Adrenal gland (tissue), 12 donors: ENCODE results near the gene MGRN1. TPM values are rescaled to one million over a fixed set of nuclear protein-coding genes. Genes with fewer than 3 reads are reported as not detected.

Experiments
- DNase-seq, 7 donors: peaks; one replicate each; pipeline ENCODE4 v3.0.0-alpha.2; 2019 to 2020
- H3K27ac ChIP-seq, 5 donors: fragments of 200-600 bp; sonication (generic) in 4 of 5; 1 replicate in 3 of 5; 2 replicates in 2 of 5; pipeline versions ENCODE4 v1.5.1 to v1.8.0; 2016 to 2020; ENCODE audit warnings: mild to moderate bottlenecking in 1 of 5
- H3K27me3 ChIP-seq: fragments of 200-600 bp; 2 replicates; pipeline ENCODE4 v1.8.0; 2021
- H3K36me3 ChIP-seq, 2 donors: fragments of 200-600 bp; replicated peaks in 1 of 2; 1 replicate in 1 of 2; 2 replicates in 1 of 2; pipeline versions ENCODE4 v1.5.1 to v1.8.0; 2018 to 2022
- H3K4me1 ChIP-seq, 2 donors: fragments of 200-600 bp; replicated peaks in 1 of 2; 1 replicate in 1 of 2; 2 replicates in 1 of 2; pipeline versions ENCODE4 v1.5.1 to v1.8.0; 2018 to 2021
- H3K4me3 ChIP-seq, 4 donors: fragments of 200-600 bp; sonication (generic) in 3 of 4; one replicate each; pipeline ENCODE4 v1.5.1; 2016 to 2018
- H3K9me3 ChIP-seq, 3 donors: fragments of 200-600 bp; sonication (generic) in 1 of 3; replicated peaks in 1 of 3; 1 replicate in 2 of 3; 2 replicates in 1 of 3; pipeline versions ENCODE4 v1.5.1 to v1.8.0; 2016 to 2021
- POLR2A ChIP-seq, 2 donors: fragments of 450-650 bp; IDR thresholded peaks; one replicate each; pipeline ENCODE4 v1.6.1; 2017; ENCODE audit warnings: antibody characterized with exemption in 2 of 2, mild to moderate bottlenecking in 2 of 2, moderate library complexity in 1 of 2
- WGBS, 4 donors: extraction: QIAGEN DNeasy Blood & Tissue Kit in 2 of 4; methylation state at CpG; one replicate each; pipeline versions ENCODE4 v1.1.5 to v1.1.7; 2013 to 2017; 5-methylcytosine and 5-hydroxymethylcytosine counted together
- intact Hi-C, 2 donors: fragments of 100-400 bp; cut with DNase I; formaldehyde crosslinking; loops; one replicate each; pipeline versions ENCODE4 v1.14.1 to v1.15.0; 2022 to 2023
- polyA plus RNA-seq, 3 donors: library from polyadenylated mRNA; stranded (reverse); fragments of 200-250 nt in 2 of 3; fragments of 350-450 nt in 1 of 3; fragmentation: Illumina TruSeq in 1 of 3; extraction: RNeasy Lipid Tissue Mini Kit (QIAGEN cat#74804) in 1 of 3; gene quantifications; one replicate each; pipeline ENCODE4 v1.2.3, GENCODE V29; 2013 to 2014
- total RNA-seq, 9 donors: library from RNA; depleted of rRNA in 4 of 9; stranded (reverse); fragments of >200 nt in 4 of 9; fragments of 120-200 nt in 1 of 9; fragmentation: NEBNext Ultra II Directional in 1 of 9; extraction: Animal tissue kit (Norgen Biotek cat#: 25700) in 1 of 9; gene quantifications; one replicate each; pipeline versions ENCODE4 v1.1.0 to v1.2.4, GENCODE V29; 2013 to 2023
- TF ChIP-seq, protein P1 (sequence below), 6 experiments: fragments of 450-650 bp in 4 of 6; fragments of 200-600 bp in 2 of 6; sonication (generic) in 1 of 6; IDR thresholded peaks; 1 replicate in 5 of 6; 2 replicates in 1 of 6; pipeline versions ENCODE4 v1.5.1 to v1.8.0; 2016 to 2021; ENCODE audit warnings: antibody characterized with exemption in 6 of 6, mild to moderate bottlenecking in 2 of 6, moderate library complexity in 1 of 6
- donor health status: healthy with polysubstance abuse.
- donor health status: Bipolar disorder and iron deficiency.
- donor health status: DM: yes; HTN: yes; CAD: no.
- donor health status: DM: no; HTN: no; CAD: no.
- donor health status: DM: no; HTN: no; CAD: no.
- donor health status: DM: yes; HTN: yes; CAD: no.

Gene MGRN1
- total and polyA plus RNA-seq, 12 donors: 17.5 to 94.1 (median 58.4) TPM

- Histone ChIP-seq H3K9me3 (no peaks in the 10 kb centered on the region), H3K4me3 (no peak overlapping the region)
- 63 to 91% (median 75%) methylated on average over 10 to 13 of the region's 13 CpGs for WGBS, 4 donors
Observed at GRCh38 chr16:4603624-4604170, 20.9 kb upstream of the MGRN1 start.

DNA sequence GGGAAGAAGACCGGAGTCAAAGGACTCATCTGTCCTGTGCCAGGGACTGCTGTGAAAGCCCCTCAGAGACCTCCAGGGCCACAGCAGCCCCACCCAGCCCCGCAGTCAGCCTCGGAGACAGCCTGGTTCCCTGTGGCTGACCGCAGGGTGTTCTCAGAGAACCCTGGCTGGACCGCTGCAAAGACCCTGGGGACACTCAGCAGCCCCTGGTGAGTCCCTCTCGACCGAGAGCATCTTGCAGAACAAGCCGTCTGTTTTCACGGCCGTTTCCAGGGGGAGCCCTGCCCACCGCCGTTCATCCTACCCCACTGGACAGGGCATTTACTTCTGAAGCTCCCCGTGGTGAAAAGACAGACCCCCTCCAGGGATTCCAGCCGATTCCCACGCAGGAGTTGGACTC lies 20.2 kb upstream of the MGRN1 start:
- peaks cover 0 to 17% of the 10 kb centered on the region in 2 donors for H3K36me3 ChIP-seq
- no peak for DNase-seq
- H3K9me3 ChIP-seq: no peaks in the 10 kb centered on the region
- intact Hi-C loops: no loop called here
- H3K27me3 ChIP-seq: no peaks in the 10 kb centered on the region
- H3K4me1 ChIP-seq: peaks cover 0 to 11% of the 10 kb centered on the region in 2 donors
- WGBS, 4 donors: 61 to 84% (median 74%) methylated on average over 4 to 15 of the region's 15 CpGs
- no peak overlapping the region for H3K27ac ChIP-seq
- TF ChIP-seq POLR2A (IDR thresholded peaks at IDR 0.05): no peak
- TF ChIP-seq, protein P1, sequence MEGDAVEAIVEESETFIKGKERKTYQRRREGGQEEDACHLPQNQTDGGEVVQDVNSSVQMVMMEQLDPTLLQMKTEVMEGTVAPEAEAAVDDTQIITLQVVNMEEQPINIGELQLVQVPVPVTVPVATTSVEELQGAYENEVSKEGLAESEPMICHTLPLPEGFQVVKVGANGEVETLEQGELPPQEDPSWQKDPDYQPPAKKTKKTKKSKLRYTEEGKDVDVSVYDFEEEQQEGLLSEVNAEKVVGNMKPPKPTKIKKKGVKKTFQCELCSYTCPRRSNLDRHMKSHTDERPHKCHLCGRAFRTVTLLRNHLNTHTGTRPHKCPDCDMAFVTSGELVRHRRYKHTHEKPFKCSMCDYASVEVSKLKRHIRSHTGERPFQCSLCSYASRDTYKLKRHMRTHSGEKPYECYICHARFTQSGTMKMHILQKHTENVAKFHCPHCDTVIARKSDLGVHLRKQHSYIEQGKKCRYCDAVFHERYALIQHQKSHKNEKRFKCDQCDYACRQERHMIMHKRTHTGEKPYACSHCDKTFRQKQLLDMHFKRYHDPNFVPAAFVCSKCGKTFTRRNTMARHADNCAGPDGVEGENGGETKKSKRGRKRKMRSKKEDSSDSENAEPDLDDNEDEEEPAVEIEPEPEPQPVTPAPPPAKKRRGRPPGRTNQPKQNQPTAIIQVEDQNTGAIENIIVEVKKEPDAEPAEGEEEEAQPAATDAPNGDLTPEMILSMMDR (IDR thresholded peaks at IDR 0.05): no peak
- H3K4me3 ChIP-seq: no peak overlapping the region

More at GRCh38 chr16:4603624-4604170, 20.9 kb upstream of the MGRN1 start:
- DNase-seq: no peak
- no peak overlapping the region for H3K27ac ChIP-seq
- H3K36me3 ChIP-seq: peaks cover 0 to 11% of the 10 kb centered on the region in 2 donors
- no peak for TF ChIP-seq POLR2A (IDR thresholded peaks at IDR 0.05)
- TF ChIP-seq, protein P1 (IDR thresholded peaks at IDR 0.05): no peak
- intact Hi-C loops: no loop called here
- peaks cover 0 to 11% of the 10 kb centered on the region in 2 donors for H3K4me1 ChIP-seq
- H3K27me3 ChIP-seq: no peaks in the 10 kb centered on the region

GRCh38 chr16:4606354-4606753 lies 18.3 kb upstream of the MGRN1 start:
- Histone ChIP-seq H3K4me3 (no peak overlapping the region), H3K27me3 (no peaks in the 10 kb centered on the region), H3K4me1 (peaks cover 0 to 6% of the 10 kb centered on the region in 2 donors), H3K36me3 (peaks cover 0 to 17% of the 10 kb centered on the region in 2 donors), H3K27ac (no peak overlapping the region), H3K9me3 (no peaks in the 10 kb centered on the region)
- intact Hi-C loops: no loop called here
- TF ChIP-seq, protein P1 (IDR thresholded peaks at IDR 0.05): no peak
- TF ChIP-seq POLR2A (IDR thresholded peaks at IDR 0.05): no peak
- peak in 2 of 7 donors; percentile 29 to 52 for DNase-seq
- 48 to 60% (median 53%) methylated on average over 9 of the region's 9 CpGs for WGBS, 4 donors

DNA sequence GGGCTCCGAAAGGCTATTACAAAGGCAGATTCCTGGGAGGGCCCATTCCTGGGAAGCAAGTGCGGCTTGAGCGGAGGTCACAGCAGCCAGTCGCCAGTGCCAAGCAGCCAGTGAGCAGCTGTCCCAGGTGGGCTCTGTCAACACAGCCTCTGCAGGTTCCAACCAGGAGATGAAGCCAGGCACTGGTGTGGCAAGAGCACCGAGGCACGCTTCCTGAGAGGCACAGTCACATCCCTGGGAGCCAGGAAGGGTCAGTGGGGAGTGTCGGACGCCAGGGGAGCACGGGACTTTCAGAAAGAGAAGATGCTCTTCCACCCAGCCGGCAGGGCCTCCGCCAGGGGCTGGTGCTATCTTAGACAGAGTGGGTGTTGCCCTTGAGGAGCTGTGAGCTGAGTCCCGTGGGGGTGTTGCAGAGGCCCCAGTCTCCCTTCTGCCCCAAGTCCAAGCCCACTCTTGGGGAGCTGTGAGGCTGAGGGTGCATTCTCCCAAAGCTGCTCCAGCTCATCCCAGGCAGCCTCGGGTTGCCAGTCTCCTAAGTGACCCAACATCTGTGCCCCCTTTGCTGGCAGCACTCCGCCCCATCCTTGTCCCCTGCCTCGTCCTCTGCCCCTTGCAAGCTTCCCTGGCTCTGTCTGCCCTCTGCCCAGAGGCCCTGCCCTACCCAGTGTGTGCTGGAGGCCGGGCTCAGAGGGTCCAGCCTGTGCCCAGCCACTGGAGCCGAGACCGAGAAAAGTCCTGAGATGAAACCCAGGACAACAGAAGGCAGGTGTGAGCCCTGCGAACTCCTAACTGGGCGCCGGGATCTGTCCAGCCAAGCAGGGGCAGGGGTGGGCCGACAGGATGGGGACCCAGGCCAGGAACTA lies 16.6 kb upstream of the MGRN1 start:
- H3K4me3 ChIP-seq: no peak overlapping the region
- no peak for DNase-seq
- H3K27me3 ChIP-seq: no peaks in the 10 kb centered on the region
- H3K9me3 ChIP-seq: no peaks in the 10 kb centered on the region
- H3K4me1 ChIP-seq: peaks cover 4 to 16% of the 10 kb centered on the region in 2 donors
- H3K36me3 ChIP-seq: peaks cover 0 to 17% of the 10 kb centered on the region in 2 donors
- 90 to 100% (median 91%) methylated on average over 1 to 22 of the region's 22 CpGs for WGBS, 4 donors
- TF ChIP-seq, protein P1 (IDR thresholded peaks at IDR 0.05): no peak
- no peak for TF ChIP-seq POLR2A (IDR thresholded peaks at IDR 0.05)
- intact Hi-C loops: no loop called here
- no peak overlapping the region for H3K27ac ChIP-seq
